ENCODE data around the gene PPFIA1.
"Not testable (repeated sequence)": the region's sequence is repeated elsewhere in the genome, so short reads cannot be mapped to it uniquely, and the experiment has no call there.

PPFIA1 gene

GRCh38 chr11:70364178-70364577 lies 93.7 kb downstream of the PPFIA1 start:
- DNase-seq, result no peak

DNA sequence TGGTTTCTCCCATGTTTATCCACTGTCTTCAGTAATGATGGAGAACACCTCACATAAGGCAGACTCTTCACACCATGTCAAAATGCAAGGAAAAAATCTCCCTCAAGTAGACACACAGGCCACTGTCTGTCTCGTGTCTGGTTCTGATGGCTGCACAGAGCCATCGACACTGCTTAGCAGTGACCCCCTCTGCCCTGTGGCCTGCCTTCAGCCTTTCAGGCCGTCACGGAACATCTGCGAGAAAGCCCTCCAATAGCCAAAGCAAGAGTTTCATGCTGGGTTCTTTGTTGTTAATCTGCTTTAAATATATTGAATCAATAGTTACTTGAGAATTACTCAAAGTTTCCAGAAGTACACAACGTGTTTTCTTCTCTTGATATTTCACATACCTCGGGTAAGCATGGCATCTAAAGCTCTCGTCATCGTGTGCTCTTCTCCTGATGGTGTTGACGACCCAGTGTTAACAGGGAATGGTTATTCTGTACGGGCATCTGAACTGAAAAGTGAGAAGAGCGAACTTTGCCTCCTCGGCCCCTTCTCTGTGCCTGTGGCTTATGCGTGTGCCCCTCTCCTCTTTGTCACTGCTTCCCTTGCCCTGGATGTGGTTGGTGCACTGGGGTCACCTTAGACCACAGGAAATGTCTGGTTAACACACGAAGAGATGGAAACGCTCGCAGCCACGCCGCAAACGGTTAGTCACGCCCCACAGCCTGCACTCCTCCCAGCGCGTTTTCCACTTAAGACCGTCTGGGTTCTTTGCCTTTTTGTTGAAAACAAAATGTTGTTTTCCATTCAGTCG lies 94.5 kb downstream of the PPFIA1 start:
- DNase-seq, result no peak

DNA sequence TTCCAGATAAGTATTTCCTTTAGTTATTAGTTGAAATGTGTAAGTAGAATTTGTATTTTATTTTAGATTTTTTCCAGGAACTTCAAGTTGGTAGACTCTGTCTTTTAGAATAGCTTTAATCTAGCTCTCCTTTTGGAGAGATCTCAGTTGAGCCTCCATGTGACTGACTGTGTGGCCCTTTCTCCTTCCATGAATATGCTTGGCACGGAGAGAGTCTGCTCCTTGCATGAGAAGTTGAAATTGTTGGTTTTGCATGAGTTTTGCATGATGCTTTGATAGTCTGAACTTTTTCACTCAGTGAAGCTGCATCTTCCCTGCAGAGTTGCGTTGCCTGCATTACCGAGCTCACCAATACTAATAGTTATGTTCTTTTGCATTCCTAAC lies 95.0 kb downstream of the PPFIA1 start:
- DNase-seq, result no peak

GRCh38 chr11:70367071-70367470 lies 96.6 kb downstream of the PPFIA1 start:
- no peak for DNase-seq

GRCh38 chr11:70368961-70369360 lies 98.5 kb downstream of the PPFIA1 start:
- no peak for DNase-seq

DNA sequence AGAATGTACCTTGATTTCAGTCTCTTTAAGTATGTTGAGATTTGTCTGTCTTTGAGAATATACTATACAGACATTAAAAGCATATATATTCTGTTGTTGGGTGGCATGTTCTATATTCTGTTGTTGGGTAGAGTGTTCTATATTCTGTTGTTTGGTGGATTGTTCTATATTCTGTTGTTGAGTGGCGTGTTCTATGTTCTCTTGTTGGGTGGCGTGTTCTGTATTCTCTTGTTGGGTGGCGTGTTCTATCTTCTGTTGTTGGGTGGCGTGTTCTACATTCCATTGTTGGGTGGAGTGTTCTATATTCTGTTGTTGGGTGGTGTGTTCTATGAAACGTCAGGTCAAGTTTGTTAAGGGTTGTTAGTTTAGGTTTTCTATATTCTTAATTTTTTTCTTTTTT lies 100.8 kb downstream of the PPFIA1 start:
- DNase-seq, result no peak

- DNase-seq, result no peak
Measured at GRCh38 chr11:70372076-70372475, 101.6 kb downstream of the PPFIA1 start.

DNA sequence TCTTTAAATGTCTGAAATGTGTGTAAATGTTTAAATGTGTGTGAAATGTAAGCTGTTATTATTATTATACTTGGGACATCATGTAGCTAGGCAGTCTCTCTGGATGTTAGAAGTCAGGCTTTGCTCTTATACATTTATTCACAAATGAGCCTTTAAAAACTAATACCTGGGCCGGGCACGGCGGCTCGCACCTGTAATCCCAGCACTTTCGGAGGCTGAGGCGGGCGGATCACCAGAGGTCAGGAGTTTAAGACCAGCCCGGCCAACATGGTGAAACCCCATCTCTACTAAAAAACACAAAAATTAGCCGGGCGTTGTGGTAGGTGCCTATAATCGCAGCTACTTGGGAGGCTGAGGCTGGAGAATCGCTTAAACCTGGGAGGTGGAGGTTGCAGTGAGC lies 106.1 kb downstream of the PPFIA1 start:
- DNase-seq, result no peak

DNA sequence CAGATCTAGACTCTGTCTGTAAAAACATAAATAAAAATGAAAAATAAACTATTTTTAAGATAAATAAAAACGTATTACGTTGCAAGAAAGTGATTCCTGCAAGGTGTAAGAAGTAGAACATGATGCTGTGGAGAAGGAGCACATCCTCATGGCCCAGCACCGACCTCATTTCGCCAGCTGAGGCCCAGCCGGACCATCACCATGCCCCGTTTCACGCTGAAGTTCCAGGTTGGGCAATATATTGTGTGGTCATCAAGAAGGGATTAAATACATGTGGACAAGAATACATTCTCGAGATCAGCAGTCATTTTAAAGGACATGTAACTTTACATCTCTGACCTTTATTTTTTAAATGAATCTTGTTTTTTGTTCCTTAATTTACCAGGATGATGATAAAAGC lies 107.2 kb downstream of the PPFIA1 start:
- DNase-seq, result no peak

- DNase-seq, result no peak
Measured at GRCh38 chr11:70378506-70379134, 108.1 kb downstream of the PPFIA1 start.

DNA sequence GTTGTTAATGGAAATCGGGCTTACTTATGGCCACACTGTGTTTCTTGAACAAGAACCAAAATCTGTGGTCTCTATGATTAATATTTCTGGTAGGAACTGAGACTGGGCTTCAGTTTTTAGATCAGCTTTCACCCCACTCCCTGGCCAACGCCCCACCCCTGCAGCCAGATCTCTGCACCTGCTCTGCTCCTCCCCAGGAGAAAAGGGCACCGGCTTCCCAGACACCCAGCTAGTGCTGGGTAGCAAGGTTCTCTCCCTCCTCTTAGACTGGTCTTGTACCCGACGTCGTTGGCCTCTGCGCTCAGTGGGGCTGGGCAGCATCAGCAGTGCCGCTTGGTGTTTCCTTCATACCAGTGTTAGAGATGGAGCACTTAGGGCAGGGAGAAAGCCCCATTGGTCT lies 110.9 kb downstream of the PPFIA1 start:
- DNase-seq, result no peak

DNA sequence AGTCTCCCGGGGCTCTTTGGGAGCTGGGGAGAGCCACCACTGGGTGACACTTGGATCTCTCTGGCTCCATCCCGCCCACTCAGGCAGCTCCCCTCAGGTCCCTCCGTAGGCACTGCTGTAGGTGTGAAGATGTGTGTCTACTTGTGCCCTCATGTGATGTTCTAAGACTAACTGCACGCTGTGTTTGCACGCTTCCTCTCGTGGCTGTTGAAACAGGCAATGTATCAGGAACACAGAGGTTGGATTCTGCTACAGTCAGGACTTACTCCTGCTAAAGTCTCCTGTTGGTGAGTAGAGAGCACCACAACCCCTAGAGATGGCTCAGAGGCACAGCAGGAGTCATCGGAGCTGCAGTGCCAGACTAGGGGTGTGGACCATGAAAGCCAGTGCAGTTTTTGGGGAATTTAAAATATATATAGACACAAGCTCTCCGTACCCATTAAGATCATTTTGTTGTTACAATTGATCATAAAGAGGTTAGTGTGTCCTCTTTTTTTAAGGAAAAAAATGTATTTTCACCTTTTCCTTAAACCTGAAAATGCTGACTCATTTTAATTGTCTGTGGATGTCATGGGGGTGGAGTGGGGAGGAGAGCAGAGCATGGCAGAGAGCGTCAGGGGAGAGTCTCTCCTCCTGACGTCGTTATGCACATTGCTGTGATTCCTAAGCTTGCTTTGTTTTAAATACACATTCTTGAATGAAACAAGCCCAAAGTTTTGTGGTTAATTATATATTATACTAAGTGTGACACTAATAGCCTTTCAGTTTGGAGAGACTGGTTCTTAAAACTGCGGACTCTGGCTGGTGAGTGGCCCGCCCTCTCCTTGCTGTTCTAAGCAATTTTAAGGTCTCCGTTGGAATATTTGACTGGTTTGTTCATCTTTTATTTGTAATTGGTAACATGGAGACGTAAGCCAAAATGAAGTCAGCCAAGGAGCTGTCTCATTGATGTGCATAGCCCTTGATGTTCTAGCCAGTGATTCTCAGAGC lies 111.7 kb downstream of the PPFIA1 start:
- DNase-seq, result no peak

DNA sequence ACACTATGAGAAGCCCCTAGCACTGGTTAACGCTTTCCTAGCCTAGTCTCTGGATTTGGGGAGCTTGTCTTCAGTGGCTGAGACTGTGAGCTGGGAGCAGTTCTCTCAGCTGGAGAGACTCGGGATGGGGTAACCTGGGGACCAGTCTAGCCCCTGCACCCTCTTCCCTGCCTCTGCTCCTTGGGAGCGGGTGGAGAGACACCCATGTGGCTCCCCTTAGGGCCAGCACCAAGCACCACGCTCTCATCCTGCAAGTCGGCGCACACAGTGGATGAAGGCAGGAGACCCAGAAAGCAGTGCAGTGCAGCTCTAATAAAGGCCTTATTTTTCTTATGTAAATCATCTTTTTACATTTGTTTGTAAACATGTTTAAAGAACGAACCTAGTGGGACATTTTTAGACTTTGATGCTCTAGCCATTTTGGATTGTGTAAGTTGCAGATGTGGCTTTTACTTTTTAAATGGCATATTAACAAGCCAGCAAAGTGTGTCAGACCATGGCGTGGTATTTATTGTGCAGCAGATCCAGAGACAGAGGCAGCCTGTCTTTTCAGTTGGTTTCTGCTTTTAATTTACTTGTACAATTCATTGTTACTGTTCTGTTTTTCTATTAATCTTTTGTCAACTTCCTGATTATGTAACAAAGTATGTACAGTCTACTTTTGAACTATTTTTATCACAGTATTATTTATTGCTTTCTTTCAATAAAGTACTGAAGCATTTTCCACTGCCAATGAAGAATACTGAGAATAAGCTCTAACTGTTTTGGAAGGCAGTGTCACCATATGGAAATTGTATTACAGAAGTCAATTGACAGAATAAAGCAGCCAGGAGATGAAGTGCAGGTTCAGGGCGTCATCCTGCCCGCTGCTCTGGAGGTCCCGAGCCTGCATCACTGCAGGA lies 113.4 kb downstream of the PPFIA1 start:
- DNase-seq, result no peak

DNA sequence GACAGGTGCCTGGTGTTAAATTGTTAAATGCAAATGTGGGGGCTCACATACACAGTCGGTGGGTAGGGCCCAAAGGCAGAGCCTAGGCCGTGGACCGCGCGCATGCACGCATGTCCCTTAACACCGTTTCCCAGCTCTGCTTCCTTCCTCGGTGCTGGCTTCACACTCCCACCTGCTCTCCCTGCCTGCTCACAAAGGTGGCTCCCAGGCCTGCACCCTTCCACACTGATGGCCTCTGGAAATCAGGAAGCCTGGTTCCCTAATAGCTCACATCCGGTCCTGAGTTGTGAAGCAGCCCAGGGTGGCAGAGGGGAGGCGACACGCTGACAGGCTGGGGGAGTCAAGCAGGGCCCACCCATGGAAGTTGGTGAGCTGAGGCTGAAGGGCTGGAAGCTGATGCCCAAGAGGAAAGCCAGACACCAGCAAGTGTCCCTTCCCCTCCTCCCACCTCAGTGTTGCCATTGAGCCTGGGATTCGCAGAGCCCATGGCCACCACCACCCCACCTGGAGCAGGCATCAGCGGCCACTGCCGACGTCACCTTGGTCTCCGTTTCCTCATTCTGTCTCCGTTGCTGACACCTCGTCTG lies 114.2 kb downstream of the PPFIA1 start:
- DNase-seq, result no peak

GRCh38 chr11:70387564-70387963 lies 117.1 kb downstream of the PPFIA1 start:
- no peak for DNase-seq

- no peak for DNase-seq
Measured at GRCh38 chr11:70389201-70389600, 118.7 kb downstream of the PPFIA1 start.

- not testable (repeated sequence) for DNase-seq
Measured at GRCh38 chr11:70390882-70391281, 120.4 kb downstream of the PPFIA1 start.

GRCh38 chr11:70394211-70394950 lies 123.9 kb downstream of the PPFIA1 start:
- no peak for DNase-seq

GRCh38 chr11:70397336-70397982 lies 127.0 kb downstream of the PPFIA1 start:
- no peak for DNase-seq

- peak; percentile 82 for DNase-seq
Measured at GRCh38 chr11:70397983-70398833, 127.7 kb downstream of the PPFIA1 start, which contains the start of gene CTTN. TSS of gene CTTN (plus strand) at chr11:70398529. CDS start at chr11:70407298, 8,769 bp downstream.
